ENCODE results near the gene MGMT.

GRCh38 chr10:129580901-129581300 lies 113.9 kb downstream of the MGMT start:
- TF ChIP-seq EZH2phosphoT487 (IDR thresholded peaks at IDR 0.05; ENCODE audit: low read length): no peak
- TF ChIP-seq CTCF (IDR thresholded peaks at IDR 0.05; ENCODE audit: low read length): no peak
